Endothelial cell of umbilical vein (primary cell): ENCODE results near the gene RAD51C. TPM values are rescaled to one million over a fixed set of nuclear protein-coding genes. Genes with fewer than 3 reads are reported as not detected.
A peak's percentile ranks its signal among the peaks of the same experiment; 100 is the strongest.

Experiments
- BruUV-seq: library from RNA; stranded (reverse); fragments of 400-500 nt; replicated peaks from 2 replicates; lab custom pipeline; 2021; lab: Mats Ljungman, UMichigan
- CTCF ChIA-PET: fragments of 300-600, 350-600 bp; sonication (Branson Sonifier 250); formaldehyde crosslinking; loops from one replicate; lab custom pipeline; 2021; ENCODE audit warnings: antibody characterized with exemption, inconsistent platforms; lab: Charles Lee
- POLR2A ChIA-PET: fragments of 300-600, 350-600 bp; sonication (Branson Sonifier 250); formaldehyde crosslinking; loops from one replicate; lab custom pipeline; 2021; ENCODE audit warnings: antibody characterized with exemption, inconsistent platforms; lab: Charles Lee
- DNase-seq: peaks from one replicate; pipeline ENCODE4 v3.0.0-alpha.2; 2011; ENCODE audit warnings: low read depth, low spot score
- FAIRE-seq: peaks from 2 replicates; lab custom pipeline; 2011; peaks lifted over from hg19 to GRCh38; lab: Jason Lieb, UNC
- H2AFZ ChIP-seq: 2 replicates; pipeline ENCODE4 v1.6.0; 2012; ENCODE audit warnings: low read depth, low read length, control low read depth, inconsistent platforms
- H3K27ac ChIP-seq: 2 replicates; pipeline ENCODE4 v1.5.1; 2011; ENCODE audit warnings: low read depth, mild to moderate bottlenecking, control low read depth, low read length, moderate library complexity; ENCODE audit not compliant: insufficient read depth
- H3K27me3 ChIP-seq, 2 experiments: 2 replicates each; pipeline versions ENCODE4 v1.6.0 to v1.6.1; 2011; ENCODE audit warnings: low read length in 2 of 2, mixed read lengths in 1 of 2; ENCODE audit not compliant: control insufficient read depth in 2 of 2, insufficient read depth in 2 of 2
- H3K36me3 ChIP-seq, 2 experiments: 2 replicates in 1 of 2; 3 replicates in 1 of 2; pipeline ENCODE4 v1.5.1; 2011; ENCODE audit warnings: low read length in 2 of 2, mild to moderate bottlenecking in 1 of 2, moderate library complexity in 1 of 2; ENCODE audit not compliant: control insufficient read depth in 2 of 2, insufficient read depth in 2 of 2; ENCODE audit errors: extremely low read depth in 1 of 2
- H3K4me1 ChIP-seq: 3 replicates; pipeline ENCODE4 v1.5.1; 2011; ENCODE audit warnings: mild to moderate bottlenecking, low read length; ENCODE audit not compliant: control insufficient read depth, insufficient read depth; ENCODE audit errors: extremely low read depth
- H3K4me2 ChIP-seq: 2 replicates; pipeline ENCODE4 v1.6.1; 2011; ENCODE audit warnings: low read length, control low read depth, mixed read lengths; ENCODE audit not compliant: insufficient read depth
- H3K4me3 ChIP-seq, 3 experiments: fragments of 200-600 bp in 1 of 3; sonication (generic), shearing (Covaris generic) in 1 of 3; replicated peaks in 1 of 3; 2 replicates each; pipeline ENCODE4 v1.5.1; 2011 to 2016; ENCODE audit warnings: control low read depth in 3 of 3, low read length in 3 of 3, mild to moderate bottlenecking in 2 of 3, inconsistent platforms in 1 of 3, low read depth in 1 of 3, moderate library complexity in 1 of 3; ENCODE audit not compliant: insufficient read depth in 1 of 3
- H3K79me2 ChIP-seq: 2 replicates; pipeline ENCODE4 v1.6.0; 2012; ENCODE audit warnings: low read length, inconsistent platforms; ENCODE audit not compliant: control insufficient read depth, insufficient read depth
- H3K9ac ChIP-seq: replicated peaks from 2 replicates; pipeline ENCODE3; 2011; ENCODE audit warnings: low read length, control low read depth; ENCODE audit not compliant: insufficient read depth; ENCODE audit errors: extremely low read depth
- H3K9me1 ChIP-seq: replicated peaks from 3 replicates; pipeline ENCODE4 v1.6.0; 2011; ENCODE audit warnings: mild to moderate bottlenecking, low read length; ENCODE audit not compliant: control insufficient read depth, insufficient read depth; ENCODE audit errors: extremely low read depth
- H3K9me3 ChIP-seq: replicated peaks from 2 replicates; pipeline ENCODE4 v1.5.1; 2012; ENCODE audit warnings: low read length, inconsistent platforms; ENCODE audit not compliant: control insufficient read depth, insufficient read depth
- H4K20me1 ChIP-seq: replicated peaks from 2 replicates; pipeline ENCODE3; 2011; ENCODE audit warnings: mild to moderate bottlenecking, low read length; ENCODE audit not compliant: control insufficient read depth, insufficient read depth; ENCODE audit errors: extremely low read depth
- EZH2 ChIP-seq: IDR thresholded peaks from 2 replicates; pipeline ENCODE4 v1.6.1; 2012; ENCODE audit warnings: borderline replicate concordance, low read depth, mild to moderate bottlenecking, moderate library complexity, low read length, inconsistent platforms; ENCODE audit not compliant: severe bottlenecking
- FOS ChIP-seq: IDR thresholded peaks from 2 replicates; pipeline ENCODE4 v1.6.1; 2011; ENCODE audit warnings: mild to moderate bottlenecking, low read length, moderate library complexity, borderline replicate concordance; ENCODE audit not compliant: insufficient read depth
- GATA2 ChIP-seq: IDR thresholded peaks from 2 replicates; pipeline ENCODE4 v1.7.0; 2011; ENCODE audit warnings: low read depth, mild to moderate bottlenecking, moderate library complexity, mixed read lengths, low read length; ENCODE audit not compliant: insufficient read length, insufficient read depth
- JUN ChIP-seq: IDR thresholded peaks from 2 replicates; pipeline ENCODE4 v1.6.1; 2011; ENCODE audit warnings: borderline replicate concordance, low read depth; ENCODE audit not compliant: insufficient read length, insufficient read depth
- MAX ChIP-seq: IDR thresholded peaks from 2 replicates; pipeline ENCODE4 v1.6.1; 2011; ENCODE audit not compliant: insufficient read depth, insufficient read length
- MYC ChIP-seq: IDR thresholded peaks from one replicate; pipeline ENCODE4 v1.6.1; 2011; ENCODE audit warnings: mild to moderate bottlenecking, low read depth, low read length
- POLR2A ChIP-seq: IDR thresholded peaks from 2 replicates; pipeline ENCODE4 v1.6.1; 2012; ENCODE audit warnings: low read depth, mild to moderate bottlenecking, control low read depth, low read length
- POLR2AphosphoS5 ChIP-seq: IDR thresholded peaks from 2 replicates; pipeline ENCODE4 v1.6.1; 2012; ENCODE audit warnings: low read depth, mild to moderate bottlenecking, control low read depth, low read length, moderate library complexity; ENCODE audit not compliant: insufficient read depth
- dilution Hi-C: fragments of 300-500 bp; cut with MboI; formaldehyde crosslinking; loops from one replicate; pipeline ENCODE4 v1.15.0; 2019; ENCODE audit warnings: low sequenced_read_pairs; ENCODE audit not compliant: extremely low pct_ligation_motif_present
- intact Hi-C: fragments of 100-400 bp; cut with micrococcal nuclease; formaldehyde crosslinking; loops from one replicate; pipeline ENCODE4 v1.10.0; 2022
- polyA plus RNA-seq, 4 experiments: library from polyadenylated mRNA; depleted of rRNA in 3 of 4; stranded (reverse) in 3 of 4; unstranded in 1 of 4; fragments of >200 nt; gene quantifications; 2 replicates each; pipeline versions ENCODE4 v1.2.1 to v1.2.3, GENCODE V29; 2011 to 2012; ENCODE audit warnings: missing spikeins in 1 of 4
- total RNA-seq: library from RNA; stranded (reverse); gene quantifications from 2 replicates; pipeline ENCODE4 v1.2.3, GENCODE V29; 2021
- TF ChIP-seq, protein P1 (sequence below), 2 donors: IDR thresholded peaks; 1 replicate in 1 of 2; 2 replicates in 1 of 2; pipeline ENCODE4 v1.5.1; 2011; ENCODE audit warnings: low read length in 2 of 2, mild to moderate bottlenecking in 2 of 2, moderate library complexity in 2 of 2, control low read depth in 1 of 2, inconsistent platforms in 1 of 2, low read depth in 1 of 2; ENCODE audit not compliant: insufficient read depth in 1 of 2; ENCODE audit errors: extremely low read depth in 1 of 2

RAD51C gene
- total and polyA plus RNA-seq, 2 donors (not counting 3 experiments of a cell fraction or from before 2014, with no cell fraction given): 24.8 to 38.9 TPM

DNA sequence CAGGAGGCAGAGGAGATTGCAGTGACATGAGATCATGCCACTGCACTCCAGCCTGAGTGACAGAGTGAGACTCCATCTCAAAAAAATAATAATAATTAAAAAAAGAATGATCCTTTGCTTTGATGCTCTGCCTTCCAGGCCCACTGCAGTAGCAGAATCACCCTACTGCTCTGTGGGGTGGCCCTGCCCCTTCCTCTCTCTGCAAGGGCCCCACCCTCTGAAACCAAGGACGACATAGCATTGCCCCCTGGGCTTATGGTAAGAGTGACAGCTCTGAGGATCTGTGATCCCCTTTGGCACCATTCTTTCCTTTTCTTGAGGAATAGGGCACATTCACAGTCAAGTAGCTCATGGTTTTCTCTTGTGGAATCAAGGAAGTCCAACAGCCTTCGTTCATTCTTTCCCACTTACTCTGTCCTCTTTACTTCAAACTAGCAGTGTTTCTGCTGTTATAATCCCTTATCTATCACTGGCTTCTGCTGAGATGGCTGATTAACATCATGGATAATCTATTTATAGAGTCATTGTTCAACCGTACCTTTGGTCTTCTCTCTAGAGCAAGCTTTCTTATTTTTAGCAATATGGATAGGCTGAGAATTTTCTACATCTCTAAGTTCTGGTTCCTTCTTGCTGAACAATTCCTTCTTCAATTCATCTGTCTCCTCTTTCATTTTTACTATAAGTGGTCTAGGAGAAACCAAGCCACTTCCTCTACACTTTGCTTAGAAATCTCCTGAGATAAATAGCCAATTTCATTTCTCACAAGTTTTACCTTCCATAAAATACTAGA, 14.1 kb downstream of the RAD51C start:
- no peak for TF ChIP-seq FOS
- TF ChIP-seq MAX: no peak
- no peak for TF ChIP-seq POLR2AphosphoS5
- TF ChIP-seq, protein P1, sequence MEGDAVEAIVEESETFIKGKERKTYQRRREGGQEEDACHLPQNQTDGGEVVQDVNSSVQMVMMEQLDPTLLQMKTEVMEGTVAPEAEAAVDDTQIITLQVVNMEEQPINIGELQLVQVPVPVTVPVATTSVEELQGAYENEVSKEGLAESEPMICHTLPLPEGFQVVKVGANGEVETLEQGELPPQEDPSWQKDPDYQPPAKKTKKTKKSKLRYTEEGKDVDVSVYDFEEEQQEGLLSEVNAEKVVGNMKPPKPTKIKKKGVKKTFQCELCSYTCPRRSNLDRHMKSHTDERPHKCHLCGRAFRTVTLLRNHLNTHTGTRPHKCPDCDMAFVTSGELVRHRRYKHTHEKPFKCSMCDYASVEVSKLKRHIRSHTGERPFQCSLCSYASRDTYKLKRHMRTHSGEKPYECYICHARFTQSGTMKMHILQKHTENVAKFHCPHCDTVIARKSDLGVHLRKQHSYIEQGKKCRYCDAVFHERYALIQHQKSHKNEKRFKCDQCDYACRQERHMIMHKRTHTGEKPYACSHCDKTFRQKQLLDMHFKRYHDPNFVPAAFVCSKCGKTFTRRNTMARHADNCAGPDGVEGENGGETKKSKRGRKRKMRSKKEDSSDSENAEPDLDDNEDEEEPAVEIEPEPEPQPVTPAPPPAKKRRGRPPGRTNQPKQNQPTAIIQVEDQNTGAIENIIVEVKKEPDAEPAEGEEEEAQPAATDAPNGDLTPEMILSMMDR (IDR thresholded peaks at IDR 0.05; ENCODE audit: extremely low read depth in 1 of 2, insufficient read depth in 1 of 2, low read depth in 1 of 2, low read length in 2 of 2): no peak
- TF ChIP-seq MYC: no peak
- TF ChIP-seq EZH2: no peak
- no peak for TF ChIP-seq JUN
- TF ChIP-seq GATA2: no peak
- no peak for TF ChIP-seq POLR2A
- H4K20me1 ChIP-seq: no peaks in the 10 kb centered on the region
- H3K27me3 ChIP-seq: no peaks in the 10 kb centered on the region
- DNase-seq (peak; percentile 9), FAIRE-seq (no peak)
- H3K36me3 ChIP-seq: peaks cover 0 to 4% of the 10 kb centered on the region in 2 experiments
- POLR2A ChIA-PET: no interaction called here
- no TSS peak for BruUV-seq
- no peaks in the 10 kb centered on the region for H3K79me2 ChIP-seq
- no peak overlapping the region for H3K4me2 ChIP-seq
- peaks cover 18% of the 10 kb centered on the region for H3K4me1 ChIP-seq
- dilution Hi-C loops: loop anchor here (10.0 kb wide), 1 partner anchor 72 kb away; no protein-coding TSS in a partner anchor
- H3K9me1 ChIP-seq: no peaks in the 10 kb centered on the region
- H3K9ac ChIP-seq: no peak overlapping the region
- no peaks in the 10 kb centered on the region for H3K9me3 ChIP-seq
- no peak overlapping the region for H3K27ac ChIP-seq
- no peak overlapping the region for H2AFZ ChIP-seq
- CTCF ChIA-PET: interaction anchor here (1.1 kb wide), 1 partner anchor 298 kb away, joined by 3 read pairs; no protein-coding TSS in a partner anchor
- no peak overlapping the region for H3K4me3 ChIP-seq
- intact Hi-C loops: no loop called here
